K562 (cell line): Measurements from ENCODE around the gene GTF2A1.

Experiments
- ARNT ChIP-seq, 2 experiments: fragments of 450-650 bp; IDR thresholded peaks; 2 replicates each; pipeline ENCODE4 v1.6.1; 2016; ENCODE audit warnings: mild to moderate bottlenecking in 1 of 2
- ELF1 ChIP-seq: fragments of 200-800 bp; sonication (Bioruptor generic); IDR thresholded peaks from 2 replicates; pipeline ENCODE4 v1.6.1; 2016; ENCODE audit warnings: missing genetic modification characterization, missing compliant biosample characterization
- MED1 ChIP-seq: sonication (generic); formaldehyde crosslinking; IDR thresholded peaks from 2 replicates; pipeline ENCODE4 v1.8.1; 2023; ENCODE audit warnings: missing genetic modification reagents, borderline replicate concordance
- MXI1 ChIP-seq: IDR thresholded peaks from 2 replicates; pipeline ENCODE4 v1.6.1; 2011; ENCODE audit warnings: low read depth, mild to moderate bottlenecking, improper control_type of control experiment, low read length
- SMARCB1 ChIP-seq: IDR thresholded peaks from 2 replicates; pipeline ENCODE4 v1.6.1; 2011; ENCODE audit warnings: improper control_type of control experiment, low read depth; ENCODE audit not compliant: insufficient read length
- TF ChIP-seq, protein P1 (sequence below): fragments of 450-650 bp; IDR thresholded peaks from 2 replicates; pipeline ENCODE4 v1.6.1; 2016
- TF ChIP-seq, protein P2 (sequence below), 2 experiments: fragments of 450-650 bp; formaldehyde crosslinking in 1 of 2; IDR thresholded peaks; 2 replicates each; pipeline versions ENCODE4 v1.4.0 to v1.6.1; 2014 to 2020; ENCODE audit warnings: mild to moderate bottlenecking in 2 of 2, borderline replicate concordance in 1 of 2, low read depth in 1 of 2

DNA sequence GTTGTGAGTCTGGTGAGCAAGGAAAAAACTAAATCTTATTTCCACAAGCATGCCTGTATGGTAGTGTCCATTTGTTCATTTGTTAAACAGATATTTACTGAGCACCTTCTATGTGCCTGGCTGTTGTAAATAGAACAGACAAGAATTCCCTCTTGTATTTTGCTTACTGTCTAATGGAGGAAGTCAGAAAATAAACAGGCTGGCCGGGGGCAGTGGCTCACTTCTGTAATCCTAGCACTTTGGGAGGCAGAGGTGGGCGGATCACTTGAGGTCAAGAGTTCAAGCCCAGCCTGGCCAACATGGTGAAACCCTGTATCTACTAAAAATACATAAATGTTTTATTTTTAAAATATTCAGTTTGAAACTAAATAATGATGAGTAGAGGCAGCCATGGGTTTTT lies 79.3 kb downstream of the GTF2A1 start:
- TF ChIP-seq, protein P1, sequence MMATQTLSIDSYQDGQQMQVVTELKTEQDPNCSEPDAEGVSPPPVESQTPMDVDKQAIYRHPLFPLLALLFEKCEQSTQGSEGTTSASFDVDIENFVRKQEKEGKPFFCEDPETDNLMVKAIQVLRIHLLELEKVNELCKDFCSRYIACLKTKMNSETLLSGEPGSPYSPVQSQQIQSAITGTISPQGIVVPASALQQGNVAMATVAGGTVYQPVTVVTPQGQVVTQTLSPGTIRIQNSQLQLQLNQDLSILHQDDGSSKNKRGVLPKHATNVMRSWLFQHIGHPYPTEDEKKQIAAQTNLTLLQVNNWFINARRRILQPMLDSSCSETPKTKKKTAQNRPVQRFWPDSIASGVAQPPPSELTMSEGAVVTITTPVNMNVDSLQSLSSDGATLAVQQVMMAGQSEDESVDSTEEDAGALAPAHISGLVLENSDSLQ = no peak
- TF ChIP-seq MED1 = no peak
- TF ChIP-seq ELF1 (tag) = no peak
- TF ChIP-seq SMARCB1 = no peak
- no peak for TF ChIP-seq MXI1
- TF ChIP-seq, protein P2, sequence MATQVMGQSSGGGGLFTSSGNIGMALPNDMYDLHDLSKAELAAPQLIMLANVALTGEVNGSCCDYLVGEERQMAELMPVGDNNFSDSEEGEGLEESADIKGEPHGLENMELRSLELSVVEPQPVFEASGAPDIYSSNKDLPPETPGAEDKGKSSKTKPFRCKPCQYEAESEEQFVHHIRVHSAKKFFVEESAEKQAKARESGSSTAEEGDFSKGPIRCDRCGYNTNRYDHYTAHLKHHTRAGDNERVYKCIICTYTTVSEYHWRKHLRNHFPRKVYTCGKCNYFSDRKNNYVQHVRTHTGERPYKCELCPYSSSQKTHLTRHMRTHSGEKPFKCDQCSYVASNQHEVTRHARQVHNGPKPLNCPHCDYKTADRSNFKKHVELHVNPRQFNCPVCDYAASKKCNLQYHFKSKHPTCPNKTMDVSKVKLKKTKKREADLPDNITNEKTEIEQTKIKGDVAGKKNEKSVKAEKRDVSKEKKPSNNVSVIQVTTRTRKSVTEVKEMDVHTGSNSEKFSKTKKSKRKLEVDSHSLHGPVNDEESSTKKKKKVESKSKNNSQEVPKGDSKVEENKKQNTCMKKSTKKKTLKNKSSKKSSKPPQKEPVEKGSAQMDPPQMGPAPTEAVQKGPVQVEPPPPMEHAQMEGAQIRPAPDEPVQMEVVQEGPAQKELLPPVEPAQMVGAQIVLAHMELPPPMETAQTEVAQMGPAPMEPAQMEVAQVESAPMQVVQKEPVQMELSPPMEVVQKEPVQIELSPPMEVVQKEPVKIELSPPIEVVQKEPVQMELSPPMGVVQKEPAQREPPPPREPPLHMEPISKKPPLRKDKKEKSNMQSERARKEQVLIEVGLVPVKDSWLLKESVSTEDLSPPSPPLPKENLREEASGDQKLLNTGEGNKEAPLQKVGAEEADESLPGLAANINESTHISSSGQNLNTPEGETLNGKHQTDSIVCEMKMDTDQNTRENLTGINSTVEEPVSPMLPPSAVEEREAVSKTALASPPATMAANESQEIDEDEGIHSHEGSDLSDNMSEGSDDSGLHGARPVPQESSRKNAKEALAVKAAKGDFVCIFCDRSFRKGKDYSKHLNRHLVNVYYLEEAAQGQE (IDR thresholded peaks at IDR 0.05; ENCODE audit: borderline replicate concordance) = no peak
- TF ChIP-seq, protein P2 (CRISPR knock-in tag; IDR thresholded peaks at IDR 0.05; ENCODE audit: low read depth) = no peak
- no peak for TF ChIP-seq ARNT (IDR thresholded peaks at IDR 0.05)
